CD4-positive, alpha-beta T cell treated with Interferon alpha-2 for 1 hour (primary cell): ENCODE data around the gene ZNF497.
A peak's percentile ranks its signal among the peaks of the same experiment; 100 is the strongest.
"Not testable (repeated sequence)": the region's sequence is repeated elsewhere in the genome, so short reads cannot be mapped to it uniquely, and the experiment has no call there.

ENCODE experiments used
- DNase-seq, 2 donors: peaks; one replicate each; pipeline ENCODE4 v3.0.0-alpha.2; 2020 to 2022

ZNF497 gene

DNA sequence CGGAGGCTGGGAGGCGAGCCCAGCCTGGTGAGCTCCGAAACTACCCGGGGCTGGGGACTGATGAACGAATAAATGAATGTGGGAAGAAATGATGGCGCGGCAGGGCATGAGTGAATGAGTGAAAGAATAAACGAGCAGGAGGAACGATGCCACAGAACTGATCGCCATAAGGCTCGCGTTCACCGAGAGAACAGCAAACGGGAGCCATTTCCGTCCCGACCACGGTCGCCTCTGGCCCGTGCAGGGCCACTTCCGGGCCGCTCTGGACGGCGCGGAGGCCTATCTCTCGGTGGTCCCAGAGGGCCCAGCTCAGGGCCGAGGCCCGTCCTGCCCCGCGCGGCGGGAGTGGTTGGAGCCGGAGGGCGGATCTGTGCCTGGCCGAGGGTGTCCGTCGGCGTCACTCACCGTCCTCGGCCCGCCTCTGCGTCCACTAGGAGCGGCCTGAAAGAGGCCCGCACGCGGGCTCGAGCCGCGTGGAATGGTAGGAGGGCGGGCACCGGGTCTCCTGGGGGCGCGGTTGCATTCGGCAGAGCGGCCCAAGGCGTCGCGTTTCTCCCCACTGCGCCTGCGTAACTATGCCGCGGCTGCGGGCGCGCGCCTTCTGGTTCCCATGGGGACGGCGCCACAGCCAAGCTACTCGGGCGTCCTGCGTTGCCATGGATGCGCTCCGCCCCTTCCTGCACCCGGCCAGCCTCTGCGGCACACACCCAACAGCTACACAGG is at the start of gene ZNF497:
TSS of gene ZNF497 (minus strand) at position 480 of the 723 bp plus-strand sequence. CDS start 5,116 bp downstream, outside the sequence.
- DNase-seq, result peak; percentile 97

DNA sequence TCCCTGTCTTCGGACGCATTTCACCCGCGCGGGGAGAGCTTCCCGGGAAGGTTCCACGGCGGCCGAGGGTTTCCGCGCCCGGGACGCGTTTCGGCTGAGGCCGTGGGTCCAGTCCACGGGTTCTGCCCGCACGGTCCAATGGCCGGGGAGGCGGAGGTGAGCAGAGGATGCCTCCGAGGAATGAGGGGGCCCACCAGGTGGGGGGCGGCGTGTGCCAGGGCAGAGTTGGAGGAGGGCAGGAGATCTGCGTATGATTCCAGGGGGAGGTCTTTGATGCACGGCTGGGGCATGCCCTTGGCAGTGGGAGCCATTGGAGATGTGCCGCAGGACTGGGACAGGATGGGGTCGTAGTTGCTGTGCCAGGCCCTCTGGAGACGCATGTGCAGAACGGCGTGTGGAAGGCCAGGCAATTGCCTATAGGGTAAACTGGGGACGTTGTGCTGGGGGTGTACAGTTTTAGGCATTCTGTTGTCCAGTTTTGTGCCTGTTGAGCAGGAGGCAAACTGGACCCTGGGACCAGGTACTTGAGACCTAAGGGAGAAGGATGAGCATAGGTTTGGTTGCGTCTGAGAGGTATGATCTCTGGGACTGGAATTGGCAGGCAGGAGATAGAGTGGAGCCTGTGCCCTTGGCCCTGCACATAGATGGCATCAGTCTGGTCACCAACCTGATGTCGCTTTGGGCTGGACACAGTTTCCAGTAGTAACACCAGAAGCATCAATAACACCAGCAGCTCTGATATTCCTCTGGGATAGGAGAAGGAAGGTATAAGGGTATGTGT is 46.6 kb upstream of the ZNF497 start:
- DNase-seq, result no peak

DNA sequence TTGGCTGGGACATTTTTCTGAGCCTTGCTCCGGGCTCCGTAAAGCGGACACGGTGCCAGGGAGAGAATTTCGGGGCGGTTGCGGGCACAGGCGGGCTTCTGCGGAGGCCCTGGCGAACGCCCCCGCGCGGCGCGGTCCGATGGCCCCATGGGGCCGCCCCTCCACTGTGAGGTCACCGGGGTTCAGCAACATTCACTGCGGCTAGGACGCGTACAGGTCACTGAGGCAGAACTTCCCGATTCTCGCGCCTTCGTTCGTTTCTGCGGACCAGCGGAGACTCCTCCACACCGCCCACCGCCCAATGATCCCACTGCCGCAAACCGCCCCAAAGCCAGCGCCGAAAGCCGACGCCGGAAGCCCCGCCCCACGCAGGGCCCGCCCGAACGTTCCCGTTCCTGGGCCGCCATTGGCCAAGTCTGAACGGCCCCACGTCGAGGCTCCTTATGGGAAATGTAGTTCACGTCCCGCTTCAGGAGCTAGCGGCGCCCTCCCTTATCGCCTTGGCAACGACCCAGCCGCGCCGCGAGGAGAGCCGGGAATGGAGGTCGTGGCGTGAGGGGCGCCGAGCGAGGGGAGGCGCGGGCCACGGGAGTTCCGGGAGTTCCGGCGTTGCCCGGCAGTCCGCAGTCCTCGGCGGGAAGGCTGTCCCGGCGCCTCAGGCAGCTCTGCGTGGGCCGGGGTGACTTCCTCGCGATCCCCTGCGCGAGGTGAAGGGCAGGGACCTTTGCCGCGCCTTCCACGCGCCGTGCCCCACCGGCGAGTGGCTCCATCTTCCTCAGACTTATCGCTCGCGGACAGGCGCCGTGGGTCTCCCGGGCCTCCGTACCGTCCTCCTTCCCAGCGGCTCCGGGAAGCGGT is 45.8 kb upstream of the ZNF497 start, which contains the start of gene ZNF584:
TSS of gene ZNF584 (plus strand) at position 498 of the 858 bp plus-strand sequence. CDS start 499 bp downstream, outside the sequence.
- peak; percentile 91 to 95 for DNase-seq

DNA sequence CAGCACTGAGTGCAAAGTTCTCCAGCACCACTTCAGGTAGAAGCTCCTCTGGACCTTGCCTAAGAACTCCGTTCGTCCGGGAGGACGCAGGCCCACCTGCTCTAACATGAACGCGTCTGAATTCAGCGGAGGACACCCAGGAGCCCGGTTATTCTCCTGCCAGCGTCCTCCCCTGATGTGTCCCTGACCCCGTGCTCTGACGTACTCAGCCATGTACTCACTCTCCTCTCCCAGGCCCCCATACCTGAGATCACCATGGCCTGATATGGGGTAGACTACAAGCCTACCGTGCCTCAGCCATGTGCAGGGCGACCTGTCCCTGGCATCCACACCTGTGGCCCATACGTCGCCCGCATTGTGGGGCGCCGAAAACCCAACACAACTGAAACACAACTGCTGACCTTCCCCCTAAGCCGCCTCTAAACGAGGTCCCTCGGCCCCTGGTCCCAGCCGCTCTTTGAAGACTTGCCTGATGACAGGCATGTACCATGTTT is 45.2 kb upstream of the ZNF497 start:
- DNase-seq, result no peak

DNA sequence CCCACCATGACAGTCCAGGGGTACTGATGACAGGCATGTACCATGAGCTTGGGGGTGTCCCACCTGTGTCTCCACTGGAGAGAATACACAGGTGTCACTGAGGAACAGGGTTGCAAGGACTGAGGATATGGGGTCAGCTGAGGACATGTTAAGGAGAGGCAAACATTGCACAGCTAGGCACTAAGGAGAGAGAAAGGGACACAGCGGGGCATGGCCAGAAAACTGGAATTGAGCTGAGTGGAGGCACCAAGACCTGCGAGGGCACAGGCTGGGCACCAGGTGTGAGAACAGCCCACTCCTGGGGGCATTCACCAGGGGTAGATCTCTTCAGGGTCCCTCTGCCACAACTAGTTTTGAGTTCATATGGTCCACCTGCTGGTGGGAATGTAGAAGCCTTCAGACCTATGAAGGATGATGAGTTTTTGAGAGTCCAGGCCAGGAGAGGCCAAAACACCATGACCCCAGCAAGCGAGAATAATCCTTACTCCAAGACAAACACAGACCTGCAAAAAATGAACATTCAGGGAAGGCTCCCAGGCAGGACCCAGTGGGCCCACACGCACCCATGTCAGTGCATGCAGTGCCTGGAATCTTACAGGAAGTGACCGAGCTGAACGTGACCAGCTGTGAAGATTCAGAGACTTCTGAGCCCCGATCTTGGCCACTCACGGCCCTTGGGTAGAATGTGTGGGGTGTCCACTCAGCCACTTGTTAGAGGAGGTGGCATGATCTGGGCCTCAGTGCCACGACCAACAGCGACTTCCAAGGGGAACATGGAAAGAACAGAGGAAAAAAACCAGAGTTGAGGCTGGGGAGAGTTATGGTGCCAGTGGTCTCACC is 44.5 kb upstream of the ZNF497 start:
- no peak for DNase-seq

DNA sequence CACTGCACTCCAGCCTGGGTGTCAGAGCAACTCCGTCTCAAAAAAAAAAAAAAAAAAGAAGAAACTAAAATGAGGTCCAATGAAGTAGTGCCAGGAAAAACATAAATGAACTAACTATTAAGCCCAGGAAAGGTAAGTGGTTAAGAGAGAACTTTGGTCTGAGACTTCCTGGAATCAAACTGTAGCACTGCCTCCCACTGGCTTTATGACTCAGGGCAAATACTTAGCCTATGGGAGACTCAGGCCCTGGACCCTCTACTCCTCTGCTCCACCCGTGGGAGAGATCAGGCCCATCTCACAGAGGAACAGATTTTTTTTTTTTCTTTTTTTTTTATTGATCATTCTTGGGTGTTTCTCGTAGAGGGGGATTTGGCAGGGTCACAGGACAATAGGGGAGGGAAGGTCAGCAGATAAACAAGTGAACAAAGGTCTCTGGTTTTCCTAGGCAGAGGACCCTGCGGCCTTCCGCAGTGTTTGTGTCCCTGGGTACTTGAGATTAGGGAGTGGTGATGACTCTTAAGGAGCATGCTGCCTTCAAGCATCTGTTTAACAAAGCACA is 41.4 kb upstream of the ZNF497 start:
- DNase-seq, result not testable (repeated sequence)

DNA sequence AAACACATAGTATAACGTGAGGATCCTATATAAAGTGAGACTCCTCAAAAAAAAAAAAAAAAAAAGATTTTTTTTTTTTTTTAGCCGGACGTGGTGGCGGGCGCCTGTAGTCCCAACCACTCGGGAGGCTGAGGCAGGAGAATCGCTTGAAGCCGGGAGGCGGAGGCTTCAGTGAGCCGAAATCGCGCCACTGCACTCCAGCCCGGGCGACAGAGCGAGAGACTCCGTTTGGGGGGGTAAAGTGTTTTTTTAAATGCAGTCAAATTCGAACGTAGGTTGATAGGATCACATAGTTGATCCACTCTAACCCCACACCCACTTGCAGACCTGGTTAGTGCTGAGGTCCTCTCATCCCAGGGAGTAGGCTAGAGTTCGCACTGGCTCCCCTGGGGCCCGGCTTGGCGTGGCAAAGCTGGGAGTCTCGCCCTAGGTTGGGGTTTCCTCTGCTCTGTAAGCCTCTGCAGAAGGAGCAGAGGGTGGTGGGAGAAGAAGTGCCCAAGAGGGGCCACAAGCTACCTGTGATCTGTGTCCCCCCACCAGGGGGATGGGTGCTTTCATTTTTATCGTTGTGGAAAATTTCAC is 39.4 kb upstream of the ZNF497 start:
- peak in 1 of 2 donors; percentile 38 for DNase-seq

DNA sequence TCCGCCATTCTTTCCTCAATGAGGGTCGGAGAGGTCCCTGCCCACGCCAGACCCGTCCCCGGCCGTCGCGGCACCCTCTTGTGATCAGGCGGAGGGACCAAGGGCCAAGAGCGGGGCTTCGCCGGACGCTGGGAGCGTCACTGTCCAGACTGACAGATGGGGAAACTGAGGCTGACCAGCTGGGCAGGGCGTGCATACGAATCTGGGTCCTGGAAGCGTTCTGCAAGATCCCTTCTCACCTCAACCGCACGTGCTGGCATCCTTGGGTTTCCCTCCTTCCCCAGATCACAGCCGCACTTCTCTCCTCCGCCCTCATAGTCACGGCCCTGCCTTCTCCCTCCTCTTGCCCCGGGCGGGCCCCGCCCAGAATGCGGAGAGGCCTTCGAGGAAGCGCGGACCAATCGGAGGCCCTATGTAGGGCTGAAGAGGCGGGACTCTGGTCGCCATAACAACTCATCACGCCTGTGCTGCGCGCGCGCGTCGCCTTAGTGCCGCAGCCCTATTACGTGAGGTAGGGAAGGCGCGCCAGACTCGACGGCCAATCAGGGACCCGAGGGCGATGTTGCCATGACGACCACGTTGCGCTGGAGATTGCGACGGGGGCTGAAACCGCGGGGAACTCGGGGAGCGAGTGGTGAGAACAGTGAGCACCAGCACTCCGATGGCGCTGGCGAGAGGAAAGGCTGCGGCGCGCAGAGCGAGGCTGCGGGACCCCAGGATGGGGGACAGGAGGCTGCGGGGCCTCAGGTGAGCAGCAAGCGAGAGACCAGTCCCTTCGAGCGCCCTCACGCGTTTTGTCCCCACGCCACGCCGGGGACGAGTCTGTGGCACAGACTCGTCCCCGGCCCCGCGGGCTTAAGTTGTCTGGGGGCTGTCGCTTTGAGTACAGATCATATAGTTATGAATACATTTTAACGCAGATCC is 38.6 kb upstream of the ZNF497 start:
- DNase-seq, result peak; percentile 98 to 100

DNA sequence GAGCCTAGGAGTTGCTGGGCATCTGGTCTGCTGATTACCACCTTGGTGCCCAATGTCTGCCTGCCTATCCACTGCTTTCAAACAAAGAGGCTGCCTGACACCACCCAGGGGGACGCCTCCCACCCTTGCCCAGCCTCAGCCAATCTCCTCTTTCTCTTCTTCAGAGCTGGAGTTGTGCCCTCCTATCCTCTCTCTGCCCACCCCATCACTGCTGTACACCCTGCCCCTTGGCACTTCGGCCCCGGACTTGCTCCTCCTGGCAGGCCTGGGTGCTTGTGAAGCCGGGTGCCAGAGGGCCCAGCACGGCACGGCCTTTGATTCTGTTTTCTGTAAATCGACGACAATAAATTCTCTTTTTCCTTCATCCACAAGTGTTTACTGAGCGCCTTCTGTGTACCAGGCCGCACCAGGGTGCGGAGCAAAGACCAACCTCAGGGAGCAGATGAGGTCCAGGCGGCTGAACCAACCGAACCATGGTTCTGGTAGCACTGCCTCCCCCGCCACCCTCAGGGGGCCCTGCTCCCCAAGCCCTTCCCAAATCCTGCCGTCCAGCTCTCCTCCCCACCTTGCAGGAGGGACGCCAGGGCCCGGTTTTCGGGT is 37.9 kb upstream of the ZNF497 start:
- DNase-seq, result no peak

DNA sequence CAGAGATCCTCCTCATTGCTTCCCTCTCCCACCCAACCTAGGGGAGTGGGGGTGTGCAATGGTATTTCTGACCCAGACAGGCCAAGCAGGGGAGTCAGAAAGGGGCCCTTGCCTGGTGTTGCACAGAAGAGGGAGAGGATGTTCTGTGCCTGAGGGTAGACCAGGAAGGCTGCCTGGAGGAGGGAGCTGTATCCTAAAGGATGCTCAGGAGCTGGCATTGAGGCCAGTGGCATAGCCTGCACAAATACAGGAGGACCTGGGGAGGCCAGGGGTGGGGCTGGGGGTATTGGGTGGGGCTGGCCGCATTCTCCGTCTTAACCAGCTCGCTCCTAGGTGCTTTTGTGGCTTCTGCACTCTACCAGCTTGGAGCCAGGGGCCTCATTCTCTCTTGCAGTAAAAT is 37.4 kb upstream of the ZNF497 start:
- no peak for DNase-seq

DNA sequence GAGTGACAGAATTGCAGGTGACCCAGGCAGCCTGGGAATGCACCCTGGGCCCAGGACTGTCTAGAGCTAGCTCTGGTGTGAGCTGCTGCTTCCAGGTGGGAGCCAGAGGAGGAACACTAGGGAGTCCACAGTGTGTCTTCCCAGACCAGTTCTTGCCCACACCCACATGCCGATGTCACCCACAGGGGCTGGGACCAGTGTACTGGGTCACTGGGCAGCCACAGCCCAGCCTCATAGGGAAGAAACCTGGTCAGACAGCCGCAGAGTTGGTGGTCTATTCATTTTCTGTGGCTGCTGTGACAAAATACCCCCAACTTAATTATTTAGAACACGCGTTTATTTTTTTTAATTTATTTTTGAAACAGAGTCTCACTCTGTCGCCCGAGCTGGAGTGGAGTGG is 36.0 kb upstream of the ZNF497 start:
- DNase-seq, result no peak

DNA sequence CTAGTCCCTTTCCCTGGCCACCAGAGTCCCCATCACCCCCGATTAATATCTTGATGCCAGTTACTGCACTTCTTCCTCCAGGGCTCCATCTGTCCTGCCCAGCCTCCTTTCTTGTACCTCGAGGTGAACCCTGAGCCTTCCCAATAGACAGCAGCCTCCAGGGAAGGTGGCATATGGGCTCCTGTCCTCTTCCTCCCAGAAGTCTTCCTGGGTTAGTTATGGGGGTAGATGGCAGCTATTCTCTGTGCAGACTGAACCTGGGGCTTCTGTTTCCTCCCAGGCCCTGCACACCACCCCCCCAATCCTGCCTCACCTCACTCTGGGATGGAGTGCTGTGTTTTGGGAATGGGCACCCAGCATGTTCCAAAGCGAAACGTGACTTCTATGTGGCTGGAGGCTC is 35.5 kb upstream of the ZNF497 start:
- no peak for DNase-seq

DNA sequence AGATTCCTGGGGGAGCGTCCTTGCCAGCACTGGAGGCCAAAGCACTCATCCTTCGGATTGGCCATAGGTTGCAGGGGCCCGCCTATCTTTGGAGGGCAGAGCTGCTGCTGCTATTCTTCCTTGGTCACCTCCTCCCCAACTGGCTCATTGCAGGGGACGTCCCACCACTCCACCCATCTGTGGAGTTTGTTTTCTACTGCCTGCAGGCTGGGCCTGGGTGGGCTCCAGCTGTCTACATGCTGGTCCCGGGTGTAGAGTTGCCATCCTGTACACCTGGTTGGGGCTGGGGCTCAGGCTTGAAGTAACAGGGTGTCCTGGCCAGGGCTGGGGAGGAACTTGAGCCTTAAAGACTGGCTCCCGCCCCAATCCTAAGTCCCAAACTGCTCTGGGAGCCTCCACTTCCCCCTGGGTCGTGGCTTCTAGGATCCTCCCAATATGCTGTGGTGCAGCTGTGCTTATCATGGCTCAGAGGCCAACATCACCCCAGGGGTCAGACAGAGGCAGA is 35.0 kb upstream of the ZNF497 start:
- no peak for DNase-seq

DNA sequence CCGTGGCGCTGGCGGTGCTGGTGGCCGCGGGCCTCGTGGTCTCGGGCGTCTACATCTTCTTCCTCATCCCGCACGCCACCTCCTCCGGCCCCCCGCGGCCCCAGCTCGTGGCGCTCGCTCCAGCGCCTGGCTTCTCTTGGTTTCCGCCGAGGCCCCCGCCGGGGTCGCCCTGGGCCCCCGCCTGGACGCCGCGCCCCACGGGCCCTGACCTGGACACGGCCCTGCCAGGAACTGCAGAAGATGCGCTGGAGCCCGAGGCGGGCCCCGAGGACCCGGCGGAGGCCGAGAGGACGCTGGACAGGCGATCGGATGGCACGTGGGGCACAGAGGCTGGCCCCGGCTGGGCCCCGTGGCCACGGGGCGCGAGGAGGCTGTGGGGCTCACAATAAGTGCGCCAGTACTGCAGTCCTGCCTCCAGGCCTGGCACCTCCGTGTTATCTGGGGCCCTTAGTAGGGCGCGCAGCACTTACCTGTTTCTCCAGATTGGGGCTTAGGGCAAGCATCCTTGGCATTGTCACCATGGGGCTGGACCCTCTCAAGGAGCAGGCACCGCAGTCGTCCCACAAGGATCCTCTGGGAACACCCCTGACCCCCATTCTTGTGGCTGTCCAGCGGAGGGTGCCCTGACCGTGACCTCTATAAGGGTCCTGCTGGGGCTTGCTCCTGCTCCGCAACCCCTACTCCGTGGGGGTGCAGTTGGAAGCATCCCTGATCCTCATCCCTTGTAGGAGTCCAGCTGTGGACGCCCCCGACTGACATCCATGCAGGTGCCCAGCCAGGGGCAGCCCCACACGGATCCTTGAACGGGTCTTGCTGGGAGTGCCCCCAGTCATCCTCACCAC is 34.4 kb upstream of the ZNF497 start:
- no peak for DNase-seq

DNA sequence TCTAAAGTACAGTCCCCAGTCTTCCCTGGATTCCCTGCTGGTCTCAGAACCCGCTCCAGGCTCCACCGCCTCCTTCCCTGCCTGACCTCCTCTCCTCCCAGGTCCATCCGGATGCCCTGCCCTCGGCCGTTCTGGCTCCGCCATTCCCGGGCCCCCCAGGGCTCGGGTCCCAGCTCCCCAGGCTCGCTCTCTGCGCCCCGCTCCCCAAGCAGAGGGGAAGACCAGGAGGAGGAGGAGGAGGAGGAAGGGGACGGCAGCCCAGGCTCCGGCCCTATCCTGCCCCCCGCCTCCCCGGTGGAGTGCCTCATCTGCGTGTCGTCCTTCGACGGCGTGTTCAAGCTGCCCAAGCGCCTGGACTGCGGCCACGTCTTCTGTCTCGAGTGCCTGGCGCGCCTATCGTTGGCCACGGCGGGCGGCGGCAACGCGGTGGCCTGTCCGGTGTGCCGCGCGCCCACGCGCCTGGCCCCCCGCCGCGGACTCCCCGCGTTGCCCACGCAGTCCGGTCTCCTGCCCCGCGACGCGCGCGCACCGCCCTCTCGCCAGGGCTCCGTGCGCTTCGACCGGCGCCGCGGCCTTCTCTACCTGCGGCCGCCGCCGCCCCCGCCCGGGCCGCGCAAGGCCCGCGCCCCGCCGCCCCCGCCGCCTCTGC is 33.6 kb upstream of the ZNF497 start:
- DNase-seq, result no peak

DNA sequence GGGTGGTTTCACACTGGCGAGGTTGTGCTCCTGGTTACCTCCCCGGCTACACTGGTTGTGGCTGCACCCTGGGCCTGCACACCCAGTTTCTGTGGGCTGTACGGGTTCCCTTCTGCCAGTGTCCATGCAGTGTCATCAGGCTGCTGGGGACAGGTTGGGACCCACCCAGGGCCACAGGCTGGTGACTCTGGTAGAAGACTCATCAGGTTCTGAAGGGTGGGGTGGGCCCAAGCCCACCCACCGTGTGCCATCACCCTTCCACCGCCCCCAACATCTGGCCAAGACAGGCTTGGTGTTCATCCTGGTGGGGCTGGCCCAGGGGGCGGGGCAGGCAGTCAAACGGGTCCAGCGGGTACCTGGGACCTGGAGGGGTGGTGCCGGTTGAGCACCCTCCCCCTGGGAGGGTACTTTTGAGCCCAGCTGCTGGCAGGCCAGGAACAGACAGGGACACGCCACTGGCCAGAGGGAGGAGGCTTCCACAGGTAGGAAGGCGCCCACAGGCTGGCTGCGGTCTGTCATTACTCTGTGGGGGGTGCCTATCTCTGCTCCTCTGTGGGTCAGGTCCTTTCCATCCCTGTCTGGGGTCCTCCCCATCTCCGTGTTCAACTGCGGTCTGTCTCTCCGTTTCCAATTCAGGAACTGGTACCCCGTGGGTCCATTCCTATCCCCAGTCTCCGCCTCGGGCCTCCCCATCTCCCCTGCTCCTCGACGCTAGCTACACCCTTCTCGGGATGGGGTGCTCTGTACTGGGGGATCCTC is 32.8 kb upstream of the ZNF497 start, which contains the start of gene RNF225:
TSS of gene RNF225 (plus strand) at position 437 of the 759 bp plus-strand sequence. CDS start 434 bp downstream, outside the sequence.
- DNase-seq, result no peak

DNA sequence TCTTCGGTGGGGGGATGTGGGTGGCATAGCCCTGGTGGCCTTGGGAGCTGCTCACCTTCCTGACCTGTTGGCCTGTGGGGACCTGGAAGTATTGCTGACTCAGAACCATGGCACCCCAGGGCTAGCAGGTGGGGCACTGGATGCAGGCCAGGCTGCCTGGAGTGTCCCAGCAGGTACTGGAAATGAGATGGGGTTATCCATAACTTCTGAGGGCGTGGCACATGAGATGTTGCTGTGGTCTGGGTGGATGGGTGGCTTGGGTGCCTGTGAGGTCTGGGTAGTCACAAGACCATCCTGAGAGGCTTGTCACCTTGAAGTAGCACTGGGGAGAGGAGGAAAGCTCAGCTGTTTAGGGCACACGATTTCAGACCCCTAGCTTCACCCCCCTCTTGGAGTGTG is 32.3 kb upstream of the ZNF497 start:
- no peak for DNase-seq
